HG02870 (cell line): ENCODE measurements around the gene TBC1D4.

Experiments used
- ATAC-seq: cut with Tn5 transposase; IDR thresholded peaks from one replicate; pipeline ENCODE4 v1.9.1; 2021; ENCODE audit warnings: mild to moderate bottlenecking, moderate library complexity; ENCODE audit not compliant: unreplicated experiment

The TBC1D4 gene

DNA sequence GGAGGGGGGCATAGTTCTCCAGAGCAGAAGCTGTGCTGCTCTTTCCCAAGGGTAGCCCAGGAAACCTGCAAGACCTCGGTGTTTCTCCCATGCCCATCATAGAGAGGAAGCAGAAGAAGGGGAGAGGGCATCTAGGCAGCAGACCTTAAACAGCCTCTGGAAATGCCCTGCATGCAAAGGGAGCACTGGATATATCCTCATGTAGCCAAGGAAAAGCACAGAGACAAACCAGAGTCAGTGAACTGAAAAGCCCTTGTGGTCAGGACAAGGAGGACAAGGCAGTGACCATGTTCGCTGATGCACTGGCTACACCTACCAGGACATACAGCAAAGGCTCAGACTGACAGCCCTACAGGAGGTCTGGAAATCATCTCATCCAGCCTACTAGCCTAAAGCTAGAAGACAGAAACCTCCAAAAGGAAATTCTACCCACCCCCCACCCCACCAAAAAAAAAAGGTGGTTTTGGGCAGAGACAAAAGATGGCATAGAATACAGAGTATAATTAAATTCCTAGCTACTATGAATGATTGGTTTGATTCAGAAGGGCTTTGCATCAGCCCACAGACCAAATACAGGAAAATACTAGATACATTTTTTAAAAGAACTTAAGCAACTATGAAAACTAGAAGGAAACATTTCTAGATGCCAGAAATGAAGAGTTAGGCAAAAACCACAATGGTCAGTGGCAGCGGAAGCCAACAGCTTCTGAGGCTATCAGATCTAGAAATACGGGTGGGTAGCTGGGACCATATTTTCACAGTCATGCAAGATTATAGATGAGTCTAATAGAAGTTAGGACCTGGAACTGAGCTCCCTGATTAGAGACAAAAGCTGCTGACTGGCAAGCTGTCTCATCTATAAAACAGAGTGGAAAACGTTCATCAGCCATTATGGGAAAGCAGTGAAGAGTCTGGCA, 4.4 kb upstream of the TBC1D4 start:
- no peak for ATAC-seq

- no peak for ATAC-seq
These were observed 3.5 kb upstream of the TBC1D4 start for GRCh38 chr13:75485286-75486062.

GRCh38 chr13:75482820-75483079, 781 bp upstream of the TBC1D4 start:
- ATAC-seq, result no peak

- ATAC-seq, result peak; percentile 15
These were observed 546 bp downstream of the TBC1D4 start for GRCh38 chr13:75481176-75482069.

- ATAC-seq, result peak; percentile 21
These were observed 1.2 kb downstream of the TBC1D4 start for GRCh38 chr13:75480671-75481175.

DNA sequence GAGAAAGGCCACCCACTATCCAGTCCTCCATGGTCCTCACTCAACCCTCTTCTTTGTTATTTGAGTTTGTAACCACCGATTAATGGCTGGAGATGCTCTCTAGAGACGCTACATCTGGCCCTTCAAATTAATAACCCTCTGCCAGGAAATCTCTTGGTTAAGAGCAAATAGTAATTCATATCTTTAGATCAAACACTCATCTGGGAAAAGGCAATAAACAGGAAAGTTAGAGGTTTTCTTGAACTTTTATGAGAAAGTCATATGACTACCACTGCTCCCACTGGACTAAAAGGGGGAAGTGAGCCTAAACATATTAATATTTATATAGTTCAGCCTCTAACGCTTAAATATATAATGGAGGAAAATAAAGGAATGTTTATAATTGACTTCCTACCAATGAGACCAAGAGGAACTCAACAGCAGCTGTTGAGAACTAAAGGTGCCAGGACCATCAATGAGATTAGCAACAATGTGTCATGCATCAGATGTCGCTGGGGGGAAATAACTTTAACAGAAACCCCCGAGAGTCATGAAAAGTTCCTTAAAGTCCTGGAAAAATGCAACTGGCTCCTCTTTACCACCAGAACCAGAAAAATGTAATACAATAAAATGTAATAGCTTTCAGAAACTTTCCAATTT, 2.7 kb downstream of the TBC1D4 start:
- no peak for ATAC-seq

GRCh38 chr13:75478659-75479058, 3.3 kb downstream of the TBC1D4 start:
- no peak for ATAC-seq

DNA sequence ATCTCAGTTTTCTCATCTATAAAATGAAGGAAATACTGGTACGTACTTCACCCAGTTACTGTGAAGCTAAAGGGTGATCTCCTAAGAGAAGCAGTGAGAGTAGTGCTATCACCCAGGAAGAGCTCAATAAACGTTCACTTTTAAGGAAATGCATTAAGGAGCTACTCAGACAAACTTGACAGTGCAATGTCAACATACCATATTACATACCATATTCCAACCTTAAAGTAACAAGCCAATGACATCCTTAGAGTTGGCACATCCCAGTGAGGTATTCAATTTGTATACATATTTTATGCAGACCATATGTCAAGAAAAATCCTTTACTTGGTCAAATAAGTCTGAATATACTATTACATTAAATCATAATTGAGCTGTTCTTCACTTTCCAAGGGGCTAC, 7.0 kb downstream of the TBC1D4 start:
- ATAC-seq, result no peak

DNA sequence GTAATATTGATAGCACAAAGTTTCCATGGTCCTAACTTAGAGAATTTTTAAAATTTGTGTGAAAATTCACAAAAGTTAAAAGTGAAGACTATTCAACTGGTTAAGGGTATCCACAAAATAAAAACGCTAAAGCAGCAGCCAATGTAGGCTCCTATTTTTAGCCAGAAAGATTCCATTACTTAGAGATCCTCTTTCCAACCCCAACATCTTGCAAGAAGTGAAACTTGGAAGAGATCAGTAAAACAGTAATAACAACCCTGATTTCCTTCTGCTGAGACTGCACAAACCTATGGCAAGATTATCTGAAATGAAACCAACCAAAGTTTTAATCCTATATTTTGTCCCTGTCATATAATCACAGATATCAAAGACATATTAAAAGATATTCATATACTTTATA, 8.5 kb downstream of the TBC1D4 start:
- ATAC-seq, result no peak

GRCh38 chr13:75470676-75471075, 11.3 kb downstream of the TBC1D4 start:
- no peak for ATAC-seq

DNA sequence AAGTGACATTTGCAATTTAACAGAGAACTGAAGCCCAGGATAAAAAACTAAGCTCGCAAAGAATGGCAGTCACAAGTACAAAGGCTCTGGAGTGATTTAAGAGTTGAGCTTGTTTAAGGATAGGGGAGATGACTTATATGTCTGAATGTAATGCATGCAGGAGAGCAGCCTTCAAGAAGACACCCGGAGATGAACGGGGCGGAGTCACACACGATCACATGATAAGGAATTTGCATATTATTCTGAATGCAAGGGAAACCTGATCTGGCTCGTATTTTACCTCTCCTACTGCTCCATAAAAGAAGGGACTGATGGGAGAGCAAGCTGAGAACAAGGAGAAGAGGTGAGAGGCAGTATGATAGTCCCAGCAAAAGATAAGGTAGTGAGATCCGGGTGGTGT, 12.9 kb downstream of the TBC1D4 start:
- ATAC-seq, result no peak

GRCh38 chr13:75468602-75469001, 13.4 kb downstream of the TBC1D4 start:
- no peak for ATAC-seq

GRCh38 chr13:75468098-75468497, 13.9 kb downstream of the TBC1D4 start:
- ATAC-seq, result no peak

DNA sequence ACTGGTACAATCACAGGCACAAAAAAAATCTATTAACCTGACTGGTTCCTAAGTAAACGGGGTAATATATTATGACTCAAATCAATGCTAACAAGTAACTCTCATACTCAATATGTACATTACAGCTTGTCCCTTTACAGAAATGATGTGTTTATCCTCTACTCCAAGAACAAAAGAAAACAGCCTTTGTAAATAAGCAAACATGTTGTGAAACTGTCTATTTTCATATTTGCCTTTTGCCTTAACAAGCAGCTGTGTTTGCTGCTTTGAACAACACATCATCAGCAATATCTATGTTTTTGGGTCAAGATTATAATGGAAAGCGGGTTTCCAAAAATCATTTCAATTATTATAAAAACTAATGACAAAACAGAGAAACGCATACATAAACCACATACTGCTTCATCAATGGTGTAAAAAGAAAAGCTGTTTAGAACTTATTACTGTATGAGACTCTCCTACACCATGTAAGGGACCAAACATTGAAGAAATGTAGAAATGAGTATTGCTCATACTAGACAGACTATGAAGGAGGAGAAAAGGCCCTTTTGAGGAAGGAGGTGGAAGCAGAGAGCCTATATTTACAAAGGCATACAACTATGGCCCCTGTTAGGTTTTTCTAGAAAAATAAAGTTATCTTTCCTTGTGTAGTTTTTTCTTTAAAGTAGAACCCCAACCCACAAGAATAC, 14.8 kb downstream of the TBC1D4 start:
- ATAC-seq, result peak; percentile 50

- no peak for ATAC-seq
These were observed 16.7 kb downstream of the TBC1D4 start for GRCh38 chr13:75465236-75465635.

DNA sequence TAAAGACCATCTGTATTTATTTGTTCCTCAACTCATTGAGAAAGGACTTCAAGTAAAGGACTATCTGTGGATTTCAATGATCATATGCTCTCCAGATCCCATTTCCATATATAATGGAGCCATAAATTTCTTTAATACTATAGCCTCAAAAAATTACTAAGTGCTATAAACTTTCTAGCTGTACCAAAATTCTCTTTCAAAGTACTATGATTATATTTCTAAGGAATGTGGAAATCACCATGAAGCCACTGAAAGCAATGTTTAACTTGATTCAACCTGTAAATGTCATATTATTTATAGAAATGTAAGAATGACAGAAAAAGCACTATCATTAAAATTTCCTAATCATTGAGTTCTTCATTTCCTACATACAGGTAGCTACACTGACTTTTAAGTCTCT, 20.7 kb downstream of the TBC1D4 start:
- no peak for ATAC-seq

DNA sequence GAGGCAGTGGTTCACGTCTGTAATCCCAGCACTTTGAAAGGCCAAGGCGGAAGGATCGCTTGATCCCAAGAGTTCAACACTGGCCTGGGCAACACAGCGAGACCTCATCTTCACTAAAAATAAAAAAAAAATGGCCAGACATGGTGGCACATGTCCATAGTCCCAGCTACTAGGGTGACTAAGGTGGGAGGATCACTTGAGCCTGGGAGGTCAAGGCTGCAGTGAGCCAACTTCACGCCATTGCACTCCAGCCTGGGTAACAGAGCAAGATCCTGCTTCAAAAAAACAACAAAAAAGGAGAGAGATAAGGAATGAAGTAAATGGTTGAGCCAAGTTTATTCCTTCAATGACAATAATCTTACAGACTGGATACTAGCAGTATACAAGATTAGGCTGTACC, 21.3 kb downstream of the TBC1D4 start:
- ATAC-seq, result no peak

GRCh38 chr13:75458696-75459422, 23.1 kb downstream of the TBC1D4 start:
- peak; percentile 98 for ATAC-seq

DNA sequence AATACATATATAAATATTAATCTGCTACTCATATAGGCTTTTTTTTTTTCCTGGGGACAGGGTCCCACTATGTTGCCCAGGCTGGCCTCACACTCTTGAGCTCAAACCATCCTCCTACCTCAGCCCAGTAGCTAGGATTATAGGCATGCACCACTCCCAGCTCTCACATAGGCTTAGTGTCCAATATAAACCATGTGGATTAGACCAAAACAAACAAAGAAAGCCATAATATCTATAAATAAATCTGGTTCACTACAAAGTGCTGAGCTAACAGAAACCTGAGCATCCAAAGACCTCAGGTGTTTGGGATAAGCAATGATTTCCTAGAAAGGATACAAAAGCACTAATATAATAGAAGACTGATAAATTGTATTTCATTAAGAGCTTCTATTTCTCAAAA, 26.0 kb downstream of the TBC1D4 start:
- no peak for ATAC-seq
